Right cardiac atrium (tissue), 5 donors: ENCODE measurements around the gene IFFO2. TPM values are rescaled to one million over a fixed set of nuclear protein-coding genes. Genes with fewer than 3 reads are reported as not detected.
A peak's percentile ranks its signal among the peaks of the same experiment; 100 is the strongest.

ENCODE experiments used
- ATAC-seq, 2 donors: fragments of 200-7000 bp; cut with Tn5 transposase; one replicate each; pipeline versions ENCODE4 v1.8.0 to v1.9.1; 2020; ENCODE audit warnings: moderate library complexity in 2 of 2, mild to moderate bottlenecking in 1 of 2
- DNase-seq, 3 donors: peaks; one replicate each; pipeline ENCODE4 v3.0.0-alpha.2; 2020
- H3K27ac ChIP-seq: one replicate; pipeline ENCODE4 v1.5.1; 2013; ENCODE audit warnings: mild to moderate bottlenecking, low read length, control low read depth, moderate library complexity
- H3K27me3 ChIP-seq: one replicate; pipeline ENCODE4 v1.6.1; 2013; ENCODE audit not compliant: control insufficient read depth, insufficient read depth
- H3K4me1 ChIP-seq: one replicate; pipeline ENCODE4 v1.6.1; 2013; ENCODE audit warnings: low read length; ENCODE audit not compliant: control insufficient read depth, insufficient read depth
- H3K4me3 ChIP-seq: one replicate; pipeline ENCODE4 v1.5.1; 2013; ENCODE audit warnings: low read length, control low read depth
- H3K9me3 ChIP-seq: one replicate; pipeline ENCODE4 v1.6.1; 2013; ENCODE audit warnings: low read length; ENCODE audit not compliant: control insufficient read depth
- WGBS: extraction: QIAGEN DNeasy Blood & Tissue Kit; methylation state at CpG from one replicate; pipeline ENCODE4 v1.1.7; 2013; 5-methylcytosine and 5-hydroxymethylcytosine counted together
- intact Hi-C, 4 donors: fragments of 100-400 bp; cut with DNase I; formaldehyde crosslinking; loops; one replicate each; pipeline versions ENCODE4 v1.11.0 to v1.14.0; 2022 to 2023
- polyA plus RNA-seq: library from polyadenylated mRNA; stranded (reverse); fragments of 200-250 nt; gene quantifications from one replicate; pipeline ENCODE4 v1.2.3, GENCODE V29; 2013
- total RNA-seq, 4 donors: library from RNA; stranded (reverse); fragmentation: NEBNext Ultra II Directional; extraction: Animal tissue kit (Norgen Biotek cat#: 25700); gene quantifications; one replicate each; pipeline ENCODE4 v1.2.1, GENCODE V29; 2021
- donor health status: healthy with polysubstance abuse.
- donor health status: DM: no; HTN: yes; CAD: no.
- donor health status: DM: no; HTN: no; CAD: no.
- donor health status: DM: no; HTN: yes; CAD: no; lungs with severe emphysema.
- donor health status: DM: yes; HTN: yes; CAD: no.

Gene IFFO2
- total and polyA plus RNA-seq, 5 donors: 5.0 to 12.7 (median 7.3) TPM

GRCh38 chr1:18991585-18991984, 35.1 kb upstream of the IFFO2 start:
- DNase-seq (no peak), ATAC-seq (no peak)
- Histone ChIP-seq H3K4me3 (no peak overlapping the region), H3K9me3 (no peaks in the 10 kb centered on the region), H3K4me1 (no peaks in the 10 kb centered on the region), H3K27ac (no peak overlapping the region), H3K27me3 (no peaks in the 10 kb centered on the region)
- WGBS: 97% methylated on average over 3 of the region's 3 CpGs
- intact Hi-C loops: no loop called here

- DNase-seq: no peak
- Histone ChIP-seq H3K4me1 (no peaks in the 10 kb centered on the region), H3K27me3 (no peaks in the 10 kb centered on the region), H3K27ac (no peak overlapping the region), H3K4me3 (no peak overlapping the region), H3K9me3 (no peaks in the 10 kb centered on the region)
- no peak for ATAC-seq
- intact Hi-C loops: no loop called here
- 82% methylated on average over 9 of the region's 9 CpGs for WGBS
Measured at GRCh38 chr1:18989896-18990295, 33.4 kb upstream of the IFFO2 start.

GRCh38 chr1:18989176-18989799, 32.8 kb upstream of the IFFO2 start:
- no peak for DNase-seq
- no peaks in the 10 kb centered on the region for H3K9me3 ChIP-seq
- ATAC-seq: no peak
- WGBS: 81% methylated on average over 11 of the region's 11 CpGs
- no peak overlapping the region for H3K27ac ChIP-seq
- H3K27me3 ChIP-seq: no peaks in the 10 kb centered on the region
- H3K4me3 ChIP-seq: no peak overlapping the region
- no peaks in the 10 kb centered on the region for H3K4me1 ChIP-seq
- intact Hi-C loops: no loop called here

DNA sequence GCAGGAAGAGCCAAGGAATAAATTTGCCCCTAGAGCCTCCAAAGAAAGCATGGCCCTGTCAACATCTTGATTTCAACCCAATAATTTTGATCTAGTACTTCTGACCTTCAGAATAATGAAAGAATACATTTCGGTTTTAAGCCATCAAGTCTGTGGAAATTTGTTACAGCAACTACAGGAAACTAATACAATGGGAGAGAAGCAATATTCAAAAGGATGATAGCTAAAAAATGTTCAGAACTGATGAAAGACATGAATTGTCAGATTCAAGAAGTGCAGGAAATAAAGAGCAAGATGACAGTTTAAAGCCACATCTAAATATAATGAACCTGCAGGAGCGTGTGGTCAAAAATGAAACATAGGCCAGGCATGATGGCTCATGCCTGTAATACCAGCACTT, 24.8 kb upstream of the IFFO2 start:
- Histone ChIP-seq H3K4me3 (no peak overlapping the region), H3K9me3 (no peaks in the 10 kb centered on the region), H3K27ac (no peak overlapping the region), H3K27me3 (no peaks in the 10 kb centered on the region), H3K4me1 (no peaks in the 10 kb centered on the region)
- intact Hi-C loops: no loop called here
- DNase-seq (no peak), ATAC-seq (no peak)
- 92% methylated on average over 2 of the region's 2 CpGs for WGBS

DNA sequence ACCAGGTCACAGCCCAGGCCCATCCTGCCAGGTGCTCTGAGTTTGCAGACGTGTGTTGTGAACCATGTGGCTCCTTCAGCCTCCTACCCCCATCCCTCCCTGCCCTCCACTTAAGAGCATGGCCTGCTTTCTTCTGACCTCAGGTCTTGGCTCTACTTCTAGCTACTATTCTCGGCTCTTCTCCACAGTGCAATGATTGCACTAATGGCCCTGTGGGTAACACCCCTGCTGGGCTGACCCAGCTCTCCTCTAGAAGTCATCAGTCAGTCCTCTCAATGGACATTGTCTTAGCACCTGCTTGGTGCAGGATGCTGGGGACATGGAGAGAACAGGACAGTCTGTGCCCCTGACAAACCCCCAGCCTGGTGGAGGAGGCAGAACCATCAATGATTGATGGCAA, 22.2 kb upstream of the IFFO2 start:
- Histone ChIP-seq H3K9me3 (no peaks in the 10 kb centered on the region), H3K27ac (no peak overlapping the region), H3K4me1 (no peaks in the 10 kb centered on the region), H3K27me3 (no peaks in the 10 kb centered on the region), H3K4me3 (no peak overlapping the region)
- 47% methylated on average over 2 of the region's 2 CpGs for WGBS
- intact Hi-C loops: no loop called here
- DNase-seq (no peak), ATAC-seq (peak; percentile 61 to 79)

DNA sequence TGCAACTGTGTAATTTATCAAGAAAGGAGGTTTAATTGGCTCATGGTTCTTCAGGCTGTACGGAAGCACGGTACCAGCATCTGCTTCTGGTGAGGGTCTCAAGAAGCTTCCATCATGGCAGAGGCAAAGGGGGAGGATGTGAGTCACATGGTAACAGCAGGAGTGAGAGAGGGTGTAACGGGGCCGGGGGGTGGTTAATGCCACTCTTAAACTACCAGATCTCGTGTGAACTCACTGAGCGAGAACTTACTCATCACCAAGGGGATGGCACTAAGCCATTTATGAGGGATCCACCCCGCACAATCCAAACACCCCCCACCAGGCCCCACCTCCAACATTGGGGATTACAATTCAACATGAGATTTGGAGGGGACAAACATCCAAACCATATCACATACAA, 21.0 kb upstream of the IFFO2 start:
- no peaks in the 10 kb centered on the region for H3K27me3 ChIP-seq
- no peak for DNase-seq
- 84% methylated on average over 7 of the region's 7 CpGs for WGBS
- H3K9me3 ChIP-seq: no peaks in the 10 kb centered on the region
- H3K4me3 ChIP-seq: no peak overlapping the region
- H3K4me1 ChIP-seq: peaks cover 2% of the 10 kb centered on the region
- intact Hi-C loops: no loop called here
- ATAC-seq: no peak
- H3K27ac ChIP-seq: no peak overlapping the region

DNA sequence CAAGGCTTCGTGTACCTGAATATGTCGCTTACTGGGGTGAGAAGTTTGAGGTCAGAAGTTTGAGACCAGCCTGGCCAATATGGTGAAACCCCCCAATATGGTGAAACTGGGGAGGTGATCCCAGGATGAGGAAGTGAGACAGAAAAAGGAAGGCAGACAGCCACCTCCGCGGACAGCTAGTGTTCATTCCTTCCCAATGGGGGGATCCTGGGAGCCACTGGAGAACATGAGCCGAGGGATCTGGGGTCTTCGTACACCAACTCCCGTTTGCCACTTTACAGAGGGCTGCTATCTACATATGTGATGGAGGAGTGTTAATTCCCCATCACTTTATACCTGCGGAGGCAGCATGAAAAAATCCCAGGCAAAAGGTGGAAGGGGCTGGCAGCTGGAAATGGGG, 19.6 kb upstream of the IFFO2 start:
- intact Hi-C loops: no loop called here
- H3K4me3 ChIP-seq: no peak overlapping the region
- no peaks in the 10 kb centered on the region for H3K9me3 ChIP-seq
- H3K27ac ChIP-seq: no peak overlapping the region
- DNase-seq (no peak), ATAC-seq (no peak)
- H3K4me1 ChIP-seq: peaks cover 2% of the 10 kb centered on the region
- WGBS: 88% methylated on average over 8 of the region's 8 CpGs
- no peaks in the 10 kb centered on the region for H3K27me3 ChIP-seq

DNA sequence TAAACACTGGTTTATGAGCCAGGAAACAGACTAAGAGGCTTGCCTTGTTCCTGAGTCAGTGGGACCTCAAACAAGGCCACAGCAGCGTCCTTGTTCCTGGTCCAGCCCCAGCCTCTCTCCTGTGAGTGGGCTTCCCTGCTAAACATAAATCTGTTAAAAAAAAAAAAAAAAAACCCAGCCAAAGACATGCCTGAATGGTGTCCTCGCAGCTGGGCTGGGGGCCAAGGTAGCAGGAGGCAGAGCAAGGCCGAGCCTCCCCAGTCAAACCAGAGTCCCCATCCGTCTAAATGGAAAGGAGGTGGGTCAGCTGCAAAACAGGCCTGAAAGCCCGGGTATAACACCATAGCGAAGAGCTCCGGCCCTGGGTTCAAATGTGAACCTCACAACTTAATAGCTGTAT, 18.1 kb upstream of the IFFO2 start:
- DNase-seq (no peak), ATAC-seq (no peak)
- Histone ChIP-seq H3K4me1 (peaks cover 2% of the 10 kb centered on the region), H3K27ac (no peak overlapping the region), H3K4me3 (no peak overlapping the region), H3K27me3 (no peaks in the 10 kb centered on the region), H3K9me3 (no peaks in the 10 kb centered on the region)
- 72% methylated on average over 7 of the region's 7 CpGs for WGBS
- intact Hi-C loops: no loop called here

- Histone ChIP-seq H3K4me1 (peaks cover 2% of the 10 kb centered on the region), H3K9me3 (no peaks in the 10 kb centered on the region), H3K27me3 (no peaks in the 10 kb centered on the region), H3K27ac (no peak overlapping the region), H3K4me3 (no peak overlapping the region)
- DNase-seq (no peak), ATAC-seq (no peak)
- intact Hi-C loops: no loop called here
- WGBS: 92% methylated on average over 8 of the region's 8 CpGs
Measured at GRCh38 chr1:18974005-18974404, 17.5 kb upstream of the IFFO2 start.

GRCh38 chr1:18973446-18973955, 17.0 kb upstream of the IFFO2 start:
- Histone ChIP-seq H3K4me3 (no peak overlapping the region), H3K27me3 (no peaks in the 10 kb centered on the region), H3K27ac (no peak overlapping the region), H3K9me3 (no peaks in the 10 kb centered on the region), H3K4me1 (peaks cover 2% of the 10 kb centered on the region)
- ATAC-seq: no peak
- intact Hi-C loops: no loop called here
- 77% methylated on average over 7 of the region's 7 CpGs for WGBS
- DNase-seq: no peak

GRCh38 chr1:18972991-18973390, 16.5 kb upstream of the IFFO2 start:
- ATAC-seq (peak; percentile 29 to 67), DNase-seq (no peak)
- Histone ChIP-seq H3K4me3 (no peak overlapping the region), H3K27me3 (no peaks in the 10 kb centered on the region), H3K4me1 (peaks cover 2% of the 10 kb centered on the region), H3K27ac (no peak overlapping the region), H3K9me3 (no peaks in the 10 kb centered on the region)
- WGBS: 50% methylated on average over 7 of the region's 7 CpGs
- intact Hi-C loops: no loop called here

- ATAC-seq: peak in 1 of 2 donors; percentile 15
- intact Hi-C loops: no loop called here
Measured at GRCh38 chr1:18972531-18972930, 16.1 kb upstream of the IFFO2 start.

More at GRCh38 chr1:18972531-18972930, 16.1 kb upstream of the IFFO2 start:
- no peaks in the 10 kb centered on the region for H3K9me3 ChIP-seq
- no peaks in the 10 kb centered on the region for H3K27me3 ChIP-seq
- no peak for DNase-seq
- H3K4me1 ChIP-seq: peaks cover 2% of the 10 kb centered on the region
- 24% methylated on average over 2 of the region's 2 CpGs for WGBS
- H3K4me3 ChIP-seq: no peak overlapping the region
- no peak overlapping the region for H3K27ac ChIP-seq
